Natural killer cell (primary cell): ENCODE measurements around the gene MMP21. TPM values are rescaled to one million over a fixed set of nuclear protein-coding genes. Genes with fewer than 3 reads are reported as not detected.

Source experiments
- ATAC-seq, 3 donors: fragments of 150-1000 bp in 2 of 3; fragments of 200-7000 bp in 1 of 3; cut with Tn5 transposase; 1 replicate in 1 of 3; 2 replicates in 2 of 3; pipeline ENCODE4 v1.10.0; 2021; ENCODE audit warnings: mild to moderate bottlenecking in 2 of 3, moderate library complexity in 2 of 3
- DNase-seq, 2 donors: peaks; one replicate each; pipeline versions ENCODE4 v3.0.0 to v3.0.0-alpha.2; 2013 to 2021; ENCODE audit warnings: mixed read lengths in 1 of 2
- H3K27ac ChIP-seq: one replicate; pipeline ENCODE4 v1.5.1; 2013; ENCODE audit warnings: mild to moderate bottlenecking, low read length
- H3K27me3 ChIP-seq: one replicate; pipeline ENCODE4 v1.6.1; 2013; ENCODE audit warnings: low read length; ENCODE audit not compliant: control insufficient read depth, insufficient read depth
- H3K36me3 ChIP-seq: one replicate; pipeline ENCODE4 v1.6.1; 2013; ENCODE audit warnings: low read length; ENCODE audit not compliant: control insufficient read depth, insufficient read depth
- H3K4me1 ChIP-seq: one replicate; pipeline ENCODE4 v1.6.1; 2013; ENCODE audit warnings: low read length; ENCODE audit not compliant: control insufficient read depth, insufficient read depth
- H3K4me3 ChIP-seq: one replicate; pipeline ENCODE4 v1.5.1; 2013; ENCODE audit warnings: low read length
- H3K9me3 ChIP-seq: one replicate; pipeline ENCODE4 v1.6.1; 2013; ENCODE audit warnings: low read length; ENCODE audit not compliant: control insufficient read depth, insufficient read depth
- H3K27ac Mint-ChIP-seq, 2 donors: one replicate each; pipeline ENCODE4 v1.8.0; 2022; ENCODE audit warnings: mild to moderate bottlenecking in 2 of 2, mixed read lengths in 2 of 2, moderate library complexity in 1 of 2
- H3K27me3 Mint-ChIP-seq, 2 donors: one replicate each; pipeline ENCODE4 v1.8.0; 2022; ENCODE audit warnings: low read depth in 2 of 2, mixed read lengths in 2 of 2
- H3K36me3 Mint-ChIP-seq: one replicate; pipeline ENCODE4 v1.8.0; 2022; ENCODE audit warnings: mixed read lengths
- H3K4me1 Mint-ChIP-seq, 2 donors: one replicate each; pipeline ENCODE4 v1.8.0; 2022; ENCODE audit warnings: mixed read lengths in 2 of 2
- H3K4me3 Mint-ChIP-seq: one replicate; pipeline ENCODE4 v1.8.0; 2022; ENCODE audit warnings: mild to moderate bottlenecking, moderate library complexity, mixed read lengths
- H3K9me3 Mint-ChIP-seq, 2 donors: one replicate each; pipeline ENCODE4 v1.8.0; 2022; ENCODE audit warnings: mixed read lengths in 2 of 2
- WGBS: methylation state at CpG from one replicate; pipeline ENCODE4 v1.1.7; 2013; ENCODE audit warnings: missing lambda C conversion rate; ENCODE audit not compliant: insufficient coverage; 5-methylcytosine and 5-hydroxymethylcytosine counted together
- intact Hi-C: fragments of 100-400 bp; cut with micrococcal nuclease; formaldehyde crosslinking; loops from one replicate; pipeline ENCODE4 v1.14.2; 2022
- total RNA-seq, 4 donors: library from RNA; stranded (reverse); fragments of 120-200 nt in 1 of 4; gene quantifications; one replicate each; pipeline versions ENCODE4 v1.2.3 to v1.2.4, GENCODE V29; 2013 to 2022
- TF ChIP-seq, protein P1 (sequence below): fragments of 200-600 bp; IDR thresholded peaks from one replicate; pipeline ENCODE4 v1.8.0; 2022; ENCODE audit warnings: antibody characterized with exemption

MMP21 gene
- total RNA-seq, 3 donors from 2014 or later (not counting 1 experiment from before 2014, with no cell fraction given), result 0.32 to 0.85 (median 0.35) TPM

GRCh38 chr10:125801574-125801973, 26.0 kb upstream of the MMP21 start:
- no peaks in the 10 kb centered on the region for H3K9me3 ChIP-seq
- WGBS, result 95% methylated on average over 1 of the region's 1 CpG
- no peaks in the 10 kb centered on the region for H3K27me3 ChIP-seq
- TF ChIP-seq, protein P1, sequence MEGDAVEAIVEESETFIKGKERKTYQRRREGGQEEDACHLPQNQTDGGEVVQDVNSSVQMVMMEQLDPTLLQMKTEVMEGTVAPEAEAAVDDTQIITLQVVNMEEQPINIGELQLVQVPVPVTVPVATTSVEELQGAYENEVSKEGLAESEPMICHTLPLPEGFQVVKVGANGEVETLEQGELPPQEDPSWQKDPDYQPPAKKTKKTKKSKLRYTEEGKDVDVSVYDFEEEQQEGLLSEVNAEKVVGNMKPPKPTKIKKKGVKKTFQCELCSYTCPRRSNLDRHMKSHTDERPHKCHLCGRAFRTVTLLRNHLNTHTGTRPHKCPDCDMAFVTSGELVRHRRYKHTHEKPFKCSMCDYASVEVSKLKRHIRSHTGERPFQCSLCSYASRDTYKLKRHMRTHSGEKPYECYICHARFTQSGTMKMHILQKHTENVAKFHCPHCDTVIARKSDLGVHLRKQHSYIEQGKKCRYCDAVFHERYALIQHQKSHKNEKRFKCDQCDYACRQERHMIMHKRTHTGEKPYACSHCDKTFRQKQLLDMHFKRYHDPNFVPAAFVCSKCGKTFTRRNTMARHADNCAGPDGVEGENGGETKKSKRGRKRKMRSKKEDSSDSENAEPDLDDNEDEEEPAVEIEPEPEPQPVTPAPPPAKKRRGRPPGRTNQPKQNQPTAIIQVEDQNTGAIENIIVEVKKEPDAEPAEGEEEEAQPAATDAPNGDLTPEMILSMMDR, result no peak
- ATAC-seq (no peak), DNase-seq (no peak)
- peaks cover 32% of the 10 kb centered on the region for H3K36me3 ChIP-seq
- no peak overlapping the region for H3K27ac ChIP-seq
- no peak overlapping the region for H3K4me3 ChIP-seq
- intact Hi-C loops, result no loop called here
- H3K27me3 Mint-ChIP-seq, result no peaks in the 10 kb centered on the region
- no peaks in the 10 kb centered on the region for H3K9me3 Mint-ChIP-seq
- peaks cover 5% of the 10 kb centered on the region for H3K36me3 Mint-ChIP-seq
- no peaks in the 10 kb centered on the region for H3K4me1 Mint-ChIP-seq
- H3K4me3 Mint-ChIP-seq, result no peak overlapping the region
- no peak overlapping the region for H3K27ac Mint-ChIP-seq
- H3K4me1 ChIP-seq, result no peaks in the 10 kb centered on the region

DNA sequence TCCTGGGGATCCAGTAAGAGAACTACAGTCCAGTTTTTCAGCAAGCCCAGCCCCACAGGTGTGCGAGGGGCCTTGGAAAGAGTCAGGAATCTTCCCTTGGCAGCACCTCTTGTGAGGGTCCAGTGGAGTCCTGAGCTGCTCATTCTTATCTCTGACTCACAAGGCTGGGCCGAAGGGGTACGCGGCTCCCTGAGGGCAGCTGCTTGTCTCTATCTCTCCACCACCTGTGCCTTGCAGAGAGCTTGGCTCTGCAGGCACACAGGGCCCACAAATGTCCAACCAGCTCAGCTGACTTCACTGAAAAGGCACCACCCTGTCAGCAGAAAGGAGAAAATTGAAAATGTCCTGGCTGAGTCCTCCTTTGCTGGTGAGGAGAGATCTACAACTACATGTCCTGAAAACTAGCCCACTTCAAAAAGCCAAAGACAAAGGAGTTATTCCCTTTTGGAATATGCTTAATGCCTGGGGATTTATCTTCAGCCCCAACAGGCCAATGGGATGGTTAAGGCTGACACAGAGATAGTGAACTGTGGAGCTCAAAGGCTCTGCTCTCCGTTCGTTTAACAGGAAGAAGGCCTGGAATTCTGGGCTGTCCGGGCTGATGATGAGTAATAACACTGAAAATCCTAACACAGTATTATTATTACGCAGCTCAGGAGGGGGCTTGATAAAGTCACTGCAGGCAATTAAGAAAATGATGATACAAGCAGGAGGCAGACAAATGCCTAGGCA, 24.0 kb upstream of the MMP21 start:
- WGBS, result 96% methylated on average over 8 of the region's 8 CpGs
- intact Hi-C loops, result no loop called here
- Histone ChIP-seq H3K36me3 (peaks cover 26% of the 10 kb centered on the region), H3K27me3 (no peaks in the 10 kb centered on the region), H3K4me1 (no peaks in the 10 kb centered on the region), H3K9me3 (no peaks in the 10 kb centered on the region), H3K27ac (no peak overlapping the region), H3K4me3 (no peak overlapping the region)
- H3K27ac Mint-ChIP-seq, result no peak overlapping the region
- TF ChIP-seq, protein P1, result no peak
- no peaks in the 10 kb centered on the region for H3K9me3 Mint-ChIP-seq
- H3K4me1 Mint-ChIP-seq, result no peaks in the 10 kb centered on the region
- DNase-seq (no peak), ATAC-seq (no peak)
- H3K36me3 Mint-ChIP-seq, result no peaks in the 10 kb centered on the region
- H3K4me3 Mint-ChIP-seq, result no peak overlapping the region
- H3K27me3 Mint-ChIP-seq, result no peaks in the 10 kb centered on the region

DNA sequence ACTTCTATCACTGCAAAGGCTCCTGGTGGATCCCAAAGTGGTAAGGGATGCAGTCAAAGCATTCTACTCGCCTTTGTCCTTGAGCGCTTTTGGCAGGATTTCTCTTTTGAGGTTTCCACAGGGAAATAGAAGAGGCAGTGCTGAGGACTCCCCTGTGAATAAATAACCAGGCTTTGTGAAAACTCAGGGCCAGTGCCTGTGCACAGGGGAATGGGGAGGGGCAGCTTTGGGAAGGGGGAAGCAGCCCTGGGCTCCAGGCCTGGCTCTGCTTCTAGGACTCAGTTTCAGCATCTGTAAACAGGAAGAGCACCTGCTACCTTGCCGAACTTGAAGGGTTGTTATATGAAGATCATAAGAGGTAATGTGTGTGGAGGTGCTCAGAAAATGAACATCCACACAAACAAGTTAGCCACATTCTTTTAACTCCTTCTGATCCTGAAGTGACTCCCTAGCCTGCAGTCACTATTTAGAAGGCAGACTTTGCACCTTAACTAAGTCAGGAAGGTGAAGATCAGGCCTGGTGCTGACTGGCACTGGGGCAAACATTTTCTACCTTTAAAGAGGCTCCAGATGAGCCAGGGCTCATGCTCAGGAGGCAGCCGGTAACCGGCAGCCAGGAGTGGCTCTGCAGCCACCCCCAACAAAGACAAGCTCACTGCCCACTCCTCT, 22.5 kb upstream of the MMP21 start:
- intact Hi-C loops, result no loop called here
- Mint-ChIP-seq H3K9me3 (no peaks in the 10 kb centered on the region), H3K27me3 (no peaks in the 10 kb centered on the region), H3K4me1 (no peaks in the 10 kb centered on the region), H3K36me3 (peaks cover 12% of the 10 kb centered on the region), H3K27ac (no peak overlapping the region), H3K4me3 (no peak overlapping the region)
- Histone ChIP-seq H3K9me3 (no peaks in the 10 kb centered on the region), H3K4me1 (no peaks in the 10 kb centered on the region), H3K36me3 (peaks cover 34% of the 10 kb centered on the region), H3K27ac (no peak overlapping the region), H3K27me3 (no peaks in the 10 kb centered on the region), H3K4me3 (no peak overlapping the region)
- TF ChIP-seq, protein P1, result no peak
- DNase-seq (no peak), ATAC-seq (no peak)
- 67% methylated on average over 5 of the region's 5 CpGs for WGBS
